ENCODE results near the gene CLDN9.
"Not testable (repeated sequence)": the region's sequence is repeated elsewhere in the genome, so short reads cannot be mapped to it uniquely, and the experiment has no call there.

- not testable (repeated sequence) for TF ChIP-seq CTCF (IDR thresholded peaks at IDR 0.05; ENCODE audit: poor library complexity, severe bottlenecking); SMC3 (conservative IDR thresholded peaks at IDR 0.05; ENCODE audit: poor library complexity); EZH2 (IDR thresholded peaks at IDR 0.05; ENCODE audit: borderline replicate concordance, insufficient read depth, low read length, poor library complexity, severe bottlenecking); REST (IDR thresholded peaks at IDR 0.05; ENCODE audit: borderline replicate concordance); EP300 (conservative IDR thresholded peaks at IDR 0.05; ENCODE audit: poor library complexity, severe bottlenecking); POLR2AphosphoS5 (IDR thresholded peaks at IDR 0.05)
These were observed 40.6 kb downstream of the CLDN9 start for GRCh38 chr16:3053330-3053710.

All from neural cell (in vitro differentiated cells).